SU-DHL-6 (cell line): ENCODE data around the gene DST.

Source experiments
- H2AFZ ChIP-seq: fragments of 200-600 bp; sonication (generic); 2 replicates; pipeline ENCODE4 v1.6.1; 2014; ENCODE audit warnings: low read depth, mild to moderate bottlenecking, moderate library complexity, mixed read lengths, antibody characterized with exemption, low read length; ENCODE audit not compliant: severe bottlenecking
- H3F3A ChIP-seq: fragments of 200-600 bp; shearing (Covaris generic); 2 replicates; pipeline ENCODE4 v1.6.0; 2016; ENCODE audit warnings: antibody characterized with exemption, mild to moderate bottlenecking; ENCODE audit not compliant: insufficient read depth
- H3K27ac ChIP-seq: fragments of 200-600 bp; sonication (generic); 2 replicates; pipeline ENCODE4 v1.5.1; 2016; ENCODE audit warnings: low read depth, mild to moderate bottlenecking, low read length, moderate library complexity, mixed read lengths
- H3K27me3 ChIP-seq: fragments of 200-600 bp; sonication (generic), shearing (Covaris generic); 2 replicates; pipeline ENCODE4 v1.6.0; 2014; ENCODE audit warnings: mild to moderate bottlenecking, low read length
- H3K36me3 ChIP-seq: fragments of 200-600 bp; sonication (generic); 2 replicates; pipeline ENCODE4 v1.6.1; 2014; ENCODE audit warnings: mild to moderate bottlenecking, low read length, mixed read lengths
- H3K4me2 ChIP-seq: fragments of 300-600, 200-600 bp; shearing (Covaris generic), sonication (generic); 2 replicates; pipeline ENCODE4 v1.6.0; 2014; ENCODE audit warnings: low read length, low read depth, mild to moderate bottlenecking; ENCODE audit not compliant: poor library complexity, severe bottlenecking
- H3K4me3 ChIP-seq: fragments of 200-600 bp; sonication (generic); 2 replicates; pipeline ENCODE4 v1.5.1; 2014; ENCODE audit warnings: antibody characterized with exemption, low read length, mild to moderate bottlenecking, mixed read lengths; ENCODE audit not compliant: insufficient read depth, poor library complexity, severe bottlenecking
- H3K79me2 ChIP-seq: fragments of 200-600 bp; sonication (generic); 2 replicates; pipeline ENCODE4 v1.6.1; 2014; ENCODE audit warnings: mild to moderate bottlenecking, low read length, moderate library complexity; ENCODE audit not compliant: insufficient read depth
- H3K9ac ChIP-seq: fragments of 200-600 bp; sonication (generic); 2 replicates; pipeline ENCODE4 v1.7.0; 2014; ENCODE audit warnings: mild to moderate bottlenecking, low read length
- H3K9me2 ChIP-seq: fragments of 200-600 bp; sonication (generic); replicated peaks from 2 replicates; pipeline ENCODE4 v1.6.1; 2014; ENCODE audit warnings: low read length; ENCODE audit not compliant: insufficient read depth
- H3K9me3 ChIP-seq: fragments of 200-600 bp; sonication (generic); 2 replicates; pipeline ENCODE4 v1.6.1; 2014; ENCODE audit warnings: low read length, mixed read lengths; ENCODE audit not compliant: insufficient read depth
- H4K20me1 ChIP-seq: fragments of 200-600 bp; sonication (generic); 2 replicates; pipeline ENCODE4 v1.6.1; 2014; ENCODE audit warnings: low read depth, mild to moderate bottlenecking, antibody characterized with exemption, low read length, moderate library complexity, mixed read lengths
- CTCF ChIP-seq: fragments of 200-600 bp; sonication (generic); IDR thresholded peaks from one replicate; pipeline ENCODE4 v1.5.1; 2017; ENCODE audit warnings: antibody characterized with exemption, mild to moderate bottlenecking, low read length, moderate library complexity; ENCODE audit not compliant: insufficient read depth, poor library complexity, severe bottlenecking
- EZH2phosphoT487 ChIP-seq: fragments of 200-600 bp; sonication (generic), shearing (Covaris generic); conservative IDR thresholded peaks from 2 replicates; pipeline ENCODE4 v1.6.1; 2018; ENCODE audit warnings: mild to moderate bottlenecking, antibody characterized with exemption, low read length, moderate library complexity, mixed read lengths

Gene DST

GRCh38 chr6:56656466-56656865 is 13.8 kb upstream of the DST start:
- no peak overlapping the region for H3K4me3 ChIP-seq
- H3F3A ChIP-seq = no peaks in the 10 kb centered on the region
- no peaks in the 10 kb centered on the region for H3K27me3 ChIP-seq
- TF ChIP-seq CTCF (no peak), EZH2phosphoT487 (no peak)
- H3K27ac ChIP-seq = no peak overlapping the region
- no peak overlapping the region for H2AFZ ChIP-seq
- H3K9ac ChIP-seq = no peak overlapping the region
- H4K20me1 ChIP-seq = no peaks in the 10 kb centered on the region
- no peaks in the 10 kb centered on the region for H3K9me3 ChIP-seq
- no peaks in the 10 kb centered on the region for H3K36me3 ChIP-seq
- no peaks in the 10 kb centered on the region for H3K9me2 ChIP-seq
- no peak overlapping the region for H3K4me2 ChIP-seq
- H3K79me2 ChIP-seq = no peaks in the 10 kb centered on the region

DNA sequence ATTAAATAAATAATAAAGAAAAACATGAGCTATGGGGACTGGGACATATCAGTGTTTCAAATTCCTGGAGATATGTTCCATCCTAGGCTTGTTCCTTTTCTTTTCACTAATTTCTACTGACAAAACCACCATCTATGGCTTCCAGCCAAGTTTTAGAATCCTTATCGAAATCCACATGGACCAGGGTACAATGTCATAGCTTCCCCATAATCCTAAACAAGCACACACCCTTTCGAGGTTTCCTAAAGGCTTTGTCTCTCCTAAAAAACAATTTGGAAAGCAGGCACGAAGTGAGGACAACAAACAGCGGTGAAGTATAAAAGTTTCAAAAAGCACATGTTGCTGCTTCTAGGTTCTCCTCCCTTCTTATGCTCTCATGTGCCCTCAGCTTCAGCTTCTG is 13.3 kb upstream of the DST start:
- H3K36me3 ChIP-seq = no peaks in the 10 kb centered on the region
- no peak overlapping the region for H2AFZ ChIP-seq
- H3K27me3 ChIP-seq = no peaks in the 10 kb centered on the region
- H3K4me2 ChIP-seq = no peak overlapping the region
- H3K9me3 ChIP-seq = no peaks in the 10 kb centered on the region
- TF ChIP-seq CTCF (no peak), EZH2phosphoT487 (no peak)
- H3K9ac ChIP-seq = no peak overlapping the region
- H3K27ac ChIP-seq = no peak overlapping the region
- H3K4me3 ChIP-seq = no peak overlapping the region
- no peaks in the 10 kb centered on the region for H3K9me2 ChIP-seq
- no peaks in the 10 kb centered on the region for H4K20me1 ChIP-seq
- H3K79me2 ChIP-seq = no peaks in the 10 kb centered on the region
- no peaks in the 10 kb centered on the region for H3F3A ChIP-seq

GRCh38 chr6:56655249-56655648 is 12.6 kb upstream of the DST start:
- Histone ChIP-seq H3K27ac (no peak overlapping the region), H3K9ac (no peak overlapping the region)
- TF ChIP-seq EZH2phosphoT487 (no peak), CTCF (no peak)

More at GRCh38 chr6:56655249-56655648, 12.6 kb upstream of the DST start:
- Histone ChIP-seq H3K27me3 (no peaks in the 10 kb centered on the region), H3F3A (no peaks in the 10 kb centered on the region), H3K9me3 (no peaks in the 10 kb centered on the region), H2AFZ (no peak overlapping the region), H3K4me3 (no peak overlapping the region), H3K79me2 (no peaks in the 10 kb centered on the region), H3K36me3 (no peaks in the 10 kb centered on the region), H3K9me2 (no peaks in the 10 kb centered on the region), H3K4me2 (no peak overlapping the region), H4K20me1 (no peaks in the 10 kb centered on the region)
